ENCODE data around the gene SIL1. TPM values are rescaled to one million over a fixed set of nuclear protein-coding genes. Genes with fewer than 3 reads are reported as not detected.

SIL1 gene
- polyA plus RNA-seq, 1 donor (not counting 4 experiments of a cell fraction or from before 2014, with no cell fraction given): 45.4 TPM

- TF ChIP-seq, protein P1, sequence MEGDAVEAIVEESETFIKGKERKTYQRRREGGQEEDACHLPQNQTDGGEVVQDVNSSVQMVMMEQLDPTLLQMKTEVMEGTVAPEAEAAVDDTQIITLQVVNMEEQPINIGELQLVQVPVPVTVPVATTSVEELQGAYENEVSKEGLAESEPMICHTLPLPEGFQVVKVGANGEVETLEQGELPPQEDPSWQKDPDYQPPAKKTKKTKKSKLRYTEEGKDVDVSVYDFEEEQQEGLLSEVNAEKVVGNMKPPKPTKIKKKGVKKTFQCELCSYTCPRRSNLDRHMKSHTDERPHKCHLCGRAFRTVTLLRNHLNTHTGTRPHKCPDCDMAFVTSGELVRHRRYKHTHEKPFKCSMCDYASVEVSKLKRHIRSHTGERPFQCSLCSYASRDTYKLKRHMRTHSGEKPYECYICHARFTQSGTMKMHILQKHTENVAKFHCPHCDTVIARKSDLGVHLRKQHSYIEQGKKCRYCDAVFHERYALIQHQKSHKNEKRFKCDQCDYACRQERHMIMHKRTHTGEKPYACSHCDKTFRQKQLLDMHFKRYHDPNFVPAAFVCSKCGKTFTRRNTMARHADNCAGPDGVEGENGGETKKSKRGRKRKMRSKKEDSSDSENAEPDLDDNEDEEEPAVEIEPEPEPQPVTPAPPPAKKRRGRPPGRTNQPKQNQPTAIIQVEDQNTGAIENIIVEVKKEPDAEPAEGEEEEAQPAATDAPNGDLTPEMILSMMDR (optimal IDR thresholded peaks at IDR 0.05 in 1 of 3, IDR thresholded peaks at IDR 0.05 in 1 of 3, conservative IDR thresholded peaks at IDR 0.05 in 1 of 3; ENCODE audit: extremely low read depth in 1 of 3, insufficient read depth in 2 of 3, low read length in 3 of 3): no peak
- TF ChIP-seq EZH2 (IDR thresholded peaks at IDR 0.05; ENCODE audit: low read length): no peak
- H3K79me2 ChIP-seq (ENCODE audit: control insufficient read depth, insufficient read depth, low read length): no peaks in the 10 kb centered on the region
- no peaks in the 10 kb centered on the region for H3K9me1 ChIP-seq (ENCODE audit: control insufficient read depth, extremely low read depth, insufficient read depth, low read length)
- dilution Hi-C loops (cut with MboI; ENCODE audit: extremely low pct_ligation_motif_present, low sequenced_read_pairs): no loop called here
- no peak overlapping the region for H3K4me3 ChIP-seq (ENCODE audit: control insufficient read depth in 2 of 3, extremely low read depth in 1 of 3, insufficient read depth in 2 of 3, low read depth in 1 of 3, low read length in 3 of 3)
- H3K27ac ChIP-seq (ENCODE audit: control insufficient read depth, insufficient read depth, low read length): no peak overlapping the region
- H3K4me1 ChIP-seq (ENCODE audit: control insufficient read depth, extremely low read depth, insufficient read depth, low read length): no peaks in the 10 kb centered on the region
- no peaks in the 10 kb centered on the region for H4K20me1 ChIP-seq (ENCODE audit: control insufficient read depth, extremely low read depth, insufficient read depth, low read length)
- no peaks in the 10 kb centered on the region for H3K27me3 ChIP-seq (ENCODE audit: control insufficient read depth, extremely low read depth, insufficient read depth, low read length)
- DNase-seq (ENCODE audit: low read depth, low spot score): no peak
- H3K9ac ChIP-seq (ENCODE audit: control insufficient read depth, extremely low read depth, insufficient read depth, low read length): no peak overlapping the region
- peaks cover 2% of the 10 kb centered on the region for H3K9me3 ChIP-seq (ENCODE audit: control insufficient read depth, low read depth, low read length)
- no peak overlapping the region for H3K4me2 ChIP-seq (ENCODE audit: control insufficient read depth, extremely low read depth, insufficient read depth, low read depth, low read length)
- H2AFZ ChIP-seq (ENCODE audit: control insufficient read depth, low read length): no peak overlapping the region
- no peak for FAIRE-seq
- H3K36me3 ChIP-seq (ENCODE audit: control insufficient read depth in 2 of 2, extremely low read depth in 1 of 2, insufficient read depth in 2 of 2, low read length in 2 of 2): no peaks in the 10 kb centered on the region
Observed at GRCh38 chr5:139215107-139215975, 17.2 kb upstream of the SIL1 start.

DNA sequence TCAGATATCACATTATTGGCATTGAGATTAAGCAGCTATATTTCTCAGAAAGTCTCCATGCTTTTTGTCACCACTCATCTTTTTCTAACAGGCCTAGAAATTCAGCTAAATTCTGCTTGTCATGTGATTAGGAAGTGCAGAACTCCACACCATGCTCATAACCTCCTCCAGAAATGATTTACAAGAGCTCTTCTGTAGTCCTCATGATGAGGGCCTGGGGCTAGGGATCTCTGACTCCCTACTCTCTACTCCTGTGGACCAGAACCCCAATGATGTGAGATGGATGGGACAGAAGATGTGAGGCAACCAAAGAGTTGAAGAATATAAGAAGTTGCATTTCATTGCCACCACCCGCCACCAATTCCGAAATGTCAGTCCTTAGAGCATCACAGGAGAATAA, 16.5 kb upstream of the SIL1 start:
- Histone ChIP-seq H3K79me2 (ENCODE audit: control insufficient read depth, insufficient read depth, low read length) (no peaks in the 10 kb centered on the region), H3K27ac (ENCODE audit: control insufficient read depth, insufficient read depth, low read length) (no peak overlapping the region), H3K4me1 (ENCODE audit: control insufficient read depth, extremely low read depth, insufficient read depth, low read length) (no peaks in the 10 kb centered on the region), H3K27me3 (ENCODE audit: control insufficient read depth, extremely low read depth, insufficient read depth, low read length) (no peaks in the 10 kb centered on the region), H3K9ac (ENCODE audit: control insufficient read depth, extremely low read depth, insufficient read depth, low read length) (no peak overlapping the region), H3K9me3 (ENCODE audit: control insufficient read depth, low read depth, low read length) (peaks cover 2% of the 10 kb centered on the region), H2AFZ (ENCODE audit: control insufficient read depth, low read length) (no peak overlapping the region), H3K4me3 (ENCODE audit: control insufficient read depth in 2 of 3, extremely low read depth in 1 of 3, insufficient read depth in 2 of 3, low read depth in 1 of 3, low read length in 3 of 3) (no peak overlapping the region), H3K4me2 (ENCODE audit: control insufficient read depth, extremely low read depth, insufficient read depth, low read depth, low read length) (no peak overlapping the region), H3K9me1 (ENCODE audit: control insufficient read depth, extremely low read depth, insufficient read depth, low read length) (no peaks in the 10 kb centered on the region), H3K36me3 (ENCODE audit: control insufficient read depth in 2 of 2, extremely low read depth in 1 of 2, insufficient read depth in 2 of 2, low read length in 2 of 2) (no peaks in the 10 kb centered on the region), H4K20me1 (ENCODE audit: control insufficient read depth, extremely low read depth, insufficient read depth, low read length) (no peaks in the 10 kb centered on the region)
- FAIRE-seq (no peak), DNase-seq (ENCODE audit: low read depth, low spot score) (no peak)
- dilution Hi-C loops (cut with MboI; ENCODE audit: extremely low pct_ligation_motif_present, low sequenced_read_pairs): no loop called here
- no peak for TF ChIP-seq EZH2 (IDR thresholded peaks at IDR 0.05; ENCODE audit: low read length)
- TF ChIP-seq, protein P1 (optimal IDR thresholded peaks at IDR 0.05 in 1 of 3, IDR thresholded peaks at IDR 0.05 in 1 of 3, conservative IDR thresholded peaks at IDR 0.05 in 1 of 3; ENCODE audit: extremely low read depth in 1 of 3, insufficient read depth in 2 of 3, low read length in 3 of 3): no peak
